Measurements from ENCODE around the gene PSORS1C1. TPM values are rescaled to one million over a fixed set of nuclear protein-coding genes. Genes with fewer than 3 reads are reported as not detected.
"Not testable (repeated sequence)": the region's sequence is repeated elsewhere in the genome, so short reads cannot be mapped to it uniquely, and the experiment has no call there.

PSORS1C1 gene, protein sequence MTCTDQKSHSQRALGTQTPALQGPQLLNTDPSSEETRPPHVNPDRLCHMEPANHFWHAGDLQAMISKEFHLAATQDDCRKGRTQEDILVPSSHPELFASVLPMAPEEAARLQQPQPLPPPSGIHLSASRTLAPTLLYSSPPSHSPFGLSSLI
- 0.10 TPM for polyA plus RNA-seq (ENCODE audit: insufficient read length)
- long read RNA-seq, donor 1: 0 reads
- long read RNA-seq, donor 2: 0 reads
- long read RNA-seq, donor 3: 0 reads
- long read RNA-seq, donor 4: 0 reads
- long read RNA-seq, donor 5: 0 reads
- long read RNA-seq, donor 6: 0 reads
- long read RNA-seq, donor 7: 0 reads
- long read RNA-seq, donor 8: 0 reads

DNA sequence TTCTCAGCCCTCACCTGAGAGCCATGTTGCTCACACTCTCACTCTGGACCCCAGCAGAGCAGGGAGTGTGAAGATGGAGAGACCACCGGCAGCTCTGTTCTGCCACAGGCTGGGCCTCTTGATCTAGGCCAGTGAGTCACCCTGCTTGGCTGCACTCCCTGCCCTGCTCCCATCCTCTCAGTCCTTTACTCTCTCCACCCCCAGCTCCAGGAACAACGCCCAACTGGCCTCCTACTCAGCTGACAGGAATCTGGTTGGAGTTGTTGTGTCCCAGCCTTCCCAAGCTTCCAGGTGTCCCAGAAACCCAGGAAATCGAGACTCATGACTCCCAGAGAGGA is at the start of gene PSORS1C1:
PSORS1C1 (plus strand) TSS at position 260 of the 338 bp plus-strand sequence. CDS start 14,833 bp downstream, outside the sequence.
- no peak for DNase-seq

DNA sequence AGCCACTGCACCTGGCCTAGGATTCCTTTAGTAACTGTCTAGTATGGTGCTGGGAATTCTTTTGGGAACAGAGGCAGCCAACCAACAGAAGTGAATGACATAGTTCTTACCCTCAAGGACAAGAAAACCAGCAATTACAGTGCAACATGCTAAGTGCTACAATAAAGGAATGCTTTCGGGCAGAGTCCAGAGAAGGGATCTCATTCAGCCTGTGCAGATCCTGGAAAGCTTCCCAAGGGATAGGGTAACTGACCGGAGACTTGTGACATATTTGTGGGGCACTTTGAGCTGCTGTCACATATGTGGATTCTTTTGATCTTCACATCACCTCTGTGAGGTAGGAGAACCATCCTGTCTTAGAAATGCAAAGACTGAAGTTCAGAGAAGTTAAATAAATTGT is 49.0 kb upstream of the PSORS1C1 start:
- no peak for DNase-seq

DNA sequence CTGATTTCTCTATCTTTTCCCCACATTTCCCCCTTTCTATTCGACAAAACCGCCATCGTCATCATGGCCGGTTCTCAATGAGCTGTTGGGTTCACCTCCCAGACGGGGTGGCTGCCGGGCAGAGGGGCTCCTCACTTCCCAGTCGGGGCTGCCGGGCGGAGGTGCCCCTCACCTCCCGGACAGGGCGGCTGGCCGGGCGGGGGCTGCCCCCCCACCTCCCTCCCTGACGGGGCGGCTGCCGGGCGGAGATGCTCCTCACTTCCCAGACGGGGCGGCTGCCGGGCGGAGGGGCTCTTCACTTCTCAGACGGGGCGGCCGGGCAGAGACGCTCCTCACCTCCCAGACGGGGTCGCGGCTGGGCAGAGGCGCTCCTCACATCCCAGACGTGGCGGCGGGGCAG is 47.6 kb upstream of the PSORS1C1 start:
- DNase-seq: not testable (repeated sequence)

DNA sequence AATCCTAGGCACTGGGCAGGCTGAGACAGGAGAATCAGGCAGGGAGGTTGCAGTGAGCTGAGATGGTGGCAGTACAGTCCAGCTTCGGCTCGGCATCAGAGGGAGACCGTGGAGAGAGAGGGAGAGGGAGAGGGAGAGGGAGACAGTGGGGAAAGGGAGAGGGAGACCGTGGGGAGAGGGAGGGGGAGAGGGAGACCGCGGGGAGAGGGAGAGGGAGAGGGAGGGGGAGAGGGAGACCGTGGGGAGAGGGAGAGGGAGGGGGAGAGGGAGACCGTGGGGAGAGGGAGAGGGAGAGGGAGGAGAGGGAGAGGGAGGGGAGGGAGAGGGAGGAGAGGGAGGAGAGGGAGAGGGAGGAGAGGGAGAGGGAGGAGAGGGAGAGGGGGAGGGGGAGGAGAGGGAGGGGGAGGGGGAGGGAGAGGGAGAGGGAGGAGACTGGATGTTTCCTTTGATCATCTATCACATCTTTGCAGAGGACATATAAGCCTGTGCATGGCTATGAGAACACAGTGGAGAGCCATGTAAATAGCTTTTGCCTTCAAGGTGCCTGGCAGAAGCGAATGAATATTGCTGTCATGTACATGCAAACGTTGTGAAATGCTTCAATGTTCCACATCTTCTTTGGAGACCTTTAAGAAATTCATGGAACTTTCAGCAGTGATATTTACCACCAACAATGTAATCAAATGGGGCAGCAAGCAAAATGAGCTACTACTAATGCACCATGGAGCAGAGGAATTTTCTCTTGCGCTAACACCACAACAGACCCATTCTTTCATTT is 46.5 kb upstream of the PSORS1C1 start:
- not testable (repeated sequence) for DNase-seq

DNA sequence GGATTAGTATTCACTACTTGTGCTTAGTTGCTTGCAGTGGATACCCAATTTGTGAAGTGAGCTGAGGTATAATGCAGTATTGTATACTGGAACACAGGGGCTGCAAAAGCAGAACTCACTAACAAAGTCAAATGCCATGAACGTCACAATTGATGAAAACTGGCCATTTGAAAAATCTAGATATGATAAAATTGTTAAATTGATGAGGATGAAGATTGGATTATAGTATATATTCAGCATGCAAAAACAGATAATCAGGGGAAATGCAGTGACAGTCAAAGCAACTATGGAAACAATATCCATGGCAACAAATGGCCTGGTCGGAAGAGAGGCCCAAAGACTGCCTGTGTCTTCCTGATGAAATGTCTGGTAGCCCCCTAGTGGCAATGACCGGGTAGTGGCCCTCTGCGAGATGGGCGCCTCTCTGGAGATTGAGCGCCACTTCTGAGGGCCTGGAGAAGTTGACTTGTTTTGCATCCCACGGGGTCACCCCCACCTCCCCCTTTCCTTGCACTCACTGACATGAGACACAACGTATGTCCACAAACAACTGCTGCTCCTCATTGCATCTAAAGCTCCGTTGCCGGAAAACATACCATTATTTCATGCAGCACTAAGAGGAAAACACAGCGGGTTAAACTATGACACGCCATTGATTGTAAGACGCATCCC is 45.8 kb upstream of the PSORS1C1 start:
- peak; percentile 76 for DNase-seq

DNA sequence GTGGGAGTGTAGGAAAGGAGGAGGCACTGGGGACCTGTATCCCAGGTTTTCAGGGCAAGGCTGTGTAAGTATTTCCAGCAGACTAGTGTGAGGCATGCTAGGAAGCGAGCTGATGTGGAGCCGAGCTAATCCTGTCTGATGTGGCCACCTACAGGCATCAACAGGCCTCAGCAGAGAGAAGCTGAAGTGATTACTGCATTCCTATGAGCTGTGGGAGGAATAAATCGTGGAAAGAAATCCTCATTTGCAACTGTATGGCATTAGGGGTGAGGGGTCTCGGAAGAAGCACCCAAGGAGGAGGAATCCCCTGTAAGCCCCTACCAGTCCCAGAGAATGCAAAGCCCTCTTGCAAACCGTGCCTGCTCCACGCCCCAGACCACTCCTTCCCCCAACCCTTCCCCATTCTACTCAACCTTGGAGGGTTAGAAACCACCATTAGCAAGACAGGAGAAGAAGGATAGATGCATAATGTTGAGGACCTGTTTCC is 43.8 kb upstream of the PSORS1C1 start:
- DNase-seq: peak; percentile 63

DNA sequence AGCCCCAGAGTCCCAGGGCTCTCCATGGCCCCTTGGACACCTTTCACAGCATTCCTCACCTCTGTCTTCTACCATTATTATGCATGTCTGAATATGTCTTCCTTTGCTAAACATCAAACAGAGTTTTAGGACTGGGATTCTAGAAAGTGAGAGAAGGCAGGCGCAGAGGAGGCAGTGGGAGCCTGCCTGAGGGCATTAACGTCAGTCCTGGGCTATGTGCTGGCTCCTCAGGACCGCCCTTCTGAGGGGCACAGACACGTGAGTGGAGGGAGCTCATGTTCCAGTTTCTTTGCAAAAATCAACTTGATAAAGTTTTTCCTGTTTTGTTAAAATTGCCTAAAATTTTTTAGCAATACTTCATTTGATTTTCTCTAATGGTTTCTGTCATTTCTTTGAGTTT is 40.2 kb upstream of the PSORS1C1 start:
- no peak for DNase-seq

DNA sequence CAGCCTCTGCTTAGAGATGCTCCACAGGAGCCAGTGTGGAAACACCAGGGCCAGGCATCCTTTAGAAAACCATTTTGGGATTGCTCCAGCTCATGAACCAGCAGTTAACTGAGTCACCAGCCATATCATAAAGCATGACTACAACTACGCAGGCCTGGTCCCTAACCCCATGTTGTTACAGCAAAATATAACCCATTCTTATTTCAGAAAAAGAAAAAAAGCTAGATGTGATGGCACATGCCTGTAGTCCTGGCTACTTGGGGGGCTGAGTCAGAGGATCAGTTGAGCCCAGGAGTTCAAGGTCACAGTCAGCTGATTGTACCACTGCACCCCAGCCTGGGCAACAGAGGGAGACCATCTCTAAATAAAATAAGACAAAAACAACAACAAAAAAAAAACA is 39.1 kb upstream of the PSORS1C1 start:
- DNase-seq: no peak

DNA sequence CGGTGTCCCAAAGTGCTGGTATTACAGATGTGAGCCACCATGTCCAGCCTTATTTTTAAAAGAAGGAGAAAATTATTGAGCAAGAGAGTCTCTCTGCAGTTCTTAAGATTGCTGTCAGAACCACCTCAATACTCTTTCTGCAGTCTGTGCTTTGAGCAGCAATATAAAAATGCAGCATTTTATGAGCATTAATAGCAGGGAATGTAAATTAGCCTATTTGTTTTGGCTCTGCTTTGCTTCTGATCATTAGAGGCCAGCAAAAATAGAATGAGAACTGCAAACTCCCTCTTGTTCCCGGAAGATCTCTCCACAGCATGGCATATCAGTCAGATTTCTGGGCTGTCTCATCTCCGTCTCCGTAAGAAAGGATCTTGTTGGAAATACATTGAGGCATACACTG is 38.0 kb upstream of the PSORS1C1 start:
- no peak for DNase-seq

DNA sequence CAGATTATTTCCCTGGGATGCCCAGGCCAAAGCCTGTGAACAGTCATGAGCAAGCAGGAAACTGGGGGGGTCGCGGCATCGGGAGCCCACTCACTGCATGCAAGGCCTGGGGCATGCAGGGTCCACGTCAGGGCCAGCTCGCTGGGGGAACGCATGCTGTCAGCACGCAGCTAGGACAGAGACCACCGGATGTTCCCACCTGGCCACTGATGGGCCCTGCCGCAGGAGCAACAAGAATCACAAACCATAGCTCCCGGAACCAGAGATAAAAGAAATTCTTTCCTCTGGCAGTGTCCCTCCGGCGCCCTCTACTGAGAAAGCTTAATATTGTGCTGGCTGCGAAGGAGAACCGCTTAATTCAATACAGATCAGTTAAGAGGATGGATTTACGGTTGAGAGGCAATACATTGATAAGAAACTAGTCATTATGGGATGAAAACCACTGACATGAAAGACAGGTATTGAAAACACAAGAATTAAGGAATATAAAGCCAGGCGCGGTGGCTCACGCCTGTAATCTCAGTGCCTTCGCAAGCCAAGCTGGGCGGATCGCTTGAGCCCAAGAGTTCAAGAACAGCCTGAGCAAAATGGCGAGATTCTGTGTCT is 34.8 kb upstream of the PSORS1C1 start:
- DNase-seq: peak; percentile 76

DNA sequence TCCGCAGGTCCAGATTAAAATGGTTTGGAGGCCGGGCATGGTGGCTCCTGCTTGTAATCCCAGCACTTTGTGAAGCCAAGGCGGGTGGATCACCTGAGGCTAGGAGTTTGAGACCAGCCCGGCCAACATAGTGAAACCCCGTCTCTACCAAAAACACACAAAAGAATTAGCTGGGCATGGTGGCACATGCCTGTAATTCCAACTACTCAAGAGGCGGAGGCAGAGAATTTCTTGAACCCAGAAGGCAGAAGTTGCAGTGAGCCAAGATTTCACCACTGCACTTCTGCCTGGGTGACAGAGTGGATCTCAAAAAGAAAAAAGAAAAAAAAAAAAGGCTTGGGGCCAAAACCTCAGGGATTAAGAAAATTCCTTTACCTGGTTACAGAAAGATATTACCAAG is 32.7 kb upstream of the PSORS1C1 start:
- DNase-seq: no peak

DNA sequence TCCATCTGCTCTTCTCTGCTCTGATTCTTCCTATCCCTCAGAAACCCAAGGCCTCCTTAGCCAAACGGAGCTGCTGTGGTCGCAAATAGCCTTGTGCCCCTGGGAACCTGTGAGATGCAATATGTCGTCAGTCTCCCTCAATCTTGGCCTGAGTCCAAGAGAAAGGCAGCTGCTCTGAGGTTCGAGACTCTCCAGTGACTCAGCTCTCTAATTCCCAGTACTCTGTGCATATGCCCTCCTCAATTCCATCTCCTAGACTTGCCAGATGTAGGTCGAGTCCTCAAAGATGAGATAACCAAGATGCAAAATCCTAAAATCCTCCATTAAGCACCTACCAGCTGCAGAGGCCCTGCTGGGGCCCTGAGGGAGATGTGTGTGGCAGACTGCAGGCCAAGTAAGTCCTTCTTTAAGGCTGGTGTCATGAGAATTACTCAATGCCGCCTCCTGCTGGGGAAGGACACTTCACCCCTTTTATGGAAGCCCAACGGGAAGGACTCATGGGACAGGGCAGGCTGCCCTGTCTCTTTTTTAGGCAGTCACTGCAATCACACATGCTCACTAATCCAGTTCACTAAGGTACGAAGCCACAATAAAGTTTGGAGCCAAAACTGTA is 30.8 kb upstream of the PSORS1C1 start:
- no peak for DNase-seq

DNA sequence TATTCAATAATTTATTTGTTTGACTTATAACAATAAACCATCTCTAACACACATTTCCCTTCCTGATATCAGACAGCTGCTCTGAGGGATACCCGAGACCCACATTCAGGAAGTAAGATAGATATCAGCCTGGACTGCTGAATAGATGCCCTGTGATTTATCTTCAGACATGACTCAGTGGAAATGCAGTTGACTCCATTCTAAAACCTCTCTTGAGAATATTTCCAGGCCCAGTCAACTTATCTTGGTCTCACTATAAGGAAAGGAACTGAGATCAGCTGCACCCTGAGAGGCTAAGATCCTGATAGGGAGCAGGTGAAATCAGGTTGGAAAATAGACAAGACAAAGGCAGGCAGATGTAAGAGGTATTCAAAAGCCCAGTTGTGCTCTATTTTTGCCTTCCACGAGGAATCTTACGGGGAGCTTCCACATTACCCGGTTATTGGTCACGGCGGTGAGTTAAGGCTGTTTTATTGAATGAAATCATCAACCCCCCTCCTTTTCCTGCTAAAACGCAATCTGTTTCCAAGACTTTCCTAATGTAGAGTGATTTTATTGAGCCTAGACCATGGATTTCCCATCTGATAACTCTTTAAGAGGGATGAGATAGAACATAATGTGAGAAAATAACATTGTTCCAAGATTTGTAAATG is 27.7 kb upstream of the PSORS1C1 start:
- no peak for DNase-seq

DNA sequence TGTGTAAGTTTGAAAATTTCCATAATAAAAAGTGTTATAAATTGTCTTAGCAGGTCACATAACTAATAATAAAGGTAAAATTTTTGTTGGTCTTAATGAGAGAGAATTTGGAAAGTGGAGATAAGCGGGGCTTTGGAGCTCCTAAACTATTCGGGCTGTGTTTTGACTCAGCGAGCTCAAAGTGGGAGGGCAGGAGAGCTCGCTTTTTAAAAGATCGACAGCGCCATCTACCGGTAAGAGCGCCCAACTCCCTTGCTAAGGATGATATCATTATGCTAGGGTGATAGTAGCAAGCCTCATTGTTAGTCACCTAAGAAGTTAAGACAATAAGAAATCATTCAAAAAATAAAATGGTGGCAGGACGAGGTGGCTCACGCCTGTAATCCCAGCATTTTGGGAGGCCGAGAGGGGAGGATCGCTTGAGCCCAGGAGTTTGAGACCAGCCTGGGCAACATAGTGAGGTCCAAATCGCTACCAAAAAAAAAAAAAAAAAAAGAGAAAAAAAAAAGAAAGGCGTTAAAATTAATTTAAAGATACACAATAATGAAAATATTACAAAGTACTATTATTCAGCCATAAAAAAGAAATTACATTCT is 27.0 kb upstream of the PSORS1C1 start:
- DNase-seq: peak; percentile 87

DNA sequence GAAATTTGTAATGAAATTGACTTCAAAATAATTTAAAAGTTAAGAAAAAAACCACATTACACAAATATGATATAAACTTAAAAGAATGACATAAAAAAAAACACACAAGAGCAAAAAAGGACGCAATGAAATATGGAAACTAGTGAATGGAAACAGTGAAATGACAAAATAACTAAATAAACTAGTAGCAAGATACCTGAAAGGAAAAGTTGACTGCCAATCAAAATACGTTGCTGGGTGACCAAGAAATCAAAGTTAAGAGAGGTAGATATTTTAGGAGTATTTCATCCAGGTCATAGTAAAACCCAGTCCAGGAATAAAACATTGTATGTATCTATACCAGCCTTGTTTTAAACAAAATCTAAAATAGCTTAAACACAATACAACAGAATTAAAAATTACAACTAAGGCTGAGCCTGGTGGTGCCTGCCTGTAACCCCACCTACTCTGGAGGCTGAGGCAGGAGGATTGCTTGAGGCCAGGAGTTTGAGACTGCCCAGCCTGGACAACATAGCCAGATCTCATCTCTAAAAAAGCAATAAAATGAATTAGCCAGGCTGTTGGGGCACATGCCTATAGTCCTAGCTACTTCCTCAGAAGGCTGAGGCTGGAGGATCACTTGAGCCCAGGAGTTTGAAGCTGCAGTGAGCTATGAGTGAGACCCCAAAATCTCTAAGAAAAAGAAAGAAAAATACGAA is 24.2 kb upstream of the PSORS1C1 start:
- no peak for DNase-seq

DNA sequence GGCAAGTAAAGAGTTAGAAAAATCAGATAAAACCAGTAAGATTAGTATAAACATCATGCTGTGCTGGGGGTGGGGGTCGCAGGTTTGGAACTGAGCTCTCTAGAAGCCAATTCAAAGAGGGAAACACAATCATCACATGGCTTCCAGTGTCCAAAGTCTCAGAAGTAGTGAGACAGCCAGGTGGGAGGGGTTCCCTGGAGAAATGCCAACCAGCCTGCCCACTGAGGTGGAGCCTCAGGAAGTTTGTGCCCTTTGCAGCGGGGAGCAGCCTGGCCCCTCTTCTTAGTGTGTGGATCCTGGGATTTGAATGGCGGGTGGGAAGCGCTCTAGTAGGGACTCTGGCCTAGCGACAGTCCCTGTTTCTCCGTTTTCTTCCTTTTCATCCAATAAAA is 23.6 kb upstream of the PSORS1C1 start:
- no peak for DNase-seq

DNA sequence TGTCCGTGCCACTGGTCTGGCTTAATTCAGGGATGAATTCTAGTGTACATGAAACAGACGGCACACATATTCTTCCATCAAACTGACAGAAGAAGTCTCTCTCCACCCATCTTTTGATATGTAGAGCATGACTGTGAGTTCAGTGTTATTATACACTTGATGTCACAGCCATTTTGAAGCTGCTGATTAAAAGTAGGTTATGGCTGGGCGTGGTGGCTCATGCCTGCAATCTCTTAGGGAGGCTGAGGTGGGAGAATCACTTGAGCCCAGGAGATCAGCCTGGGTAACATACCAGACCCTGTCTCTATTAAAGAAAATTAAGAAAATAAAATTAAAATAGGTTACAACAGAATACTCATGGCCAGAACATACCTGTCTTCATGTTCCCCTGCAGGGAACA is 22.9 kb upstream of the PSORS1C1 start:
- DNase-seq: no peak

DNA sequence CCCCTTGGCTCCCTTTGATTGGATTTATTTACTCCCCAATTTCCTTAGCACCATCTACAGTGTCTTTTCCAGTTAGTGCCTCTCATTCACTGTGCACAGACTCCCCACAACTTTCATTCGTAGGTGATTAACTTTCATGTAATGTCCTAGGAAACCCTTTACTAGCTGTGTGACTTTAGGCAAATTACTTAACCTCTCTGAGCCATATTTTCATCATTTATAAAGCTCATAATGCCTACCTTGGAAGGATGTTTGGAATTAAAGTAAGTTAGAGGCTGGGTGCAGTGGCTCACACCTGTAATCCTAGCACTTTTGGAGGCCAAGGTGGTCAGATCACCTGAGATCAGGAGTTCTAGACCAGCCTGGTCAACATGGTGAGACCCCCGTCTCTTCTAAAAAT is 22.4 kb upstream of the PSORS1C1 start:
- no peak for DNase-seq

DNA sequence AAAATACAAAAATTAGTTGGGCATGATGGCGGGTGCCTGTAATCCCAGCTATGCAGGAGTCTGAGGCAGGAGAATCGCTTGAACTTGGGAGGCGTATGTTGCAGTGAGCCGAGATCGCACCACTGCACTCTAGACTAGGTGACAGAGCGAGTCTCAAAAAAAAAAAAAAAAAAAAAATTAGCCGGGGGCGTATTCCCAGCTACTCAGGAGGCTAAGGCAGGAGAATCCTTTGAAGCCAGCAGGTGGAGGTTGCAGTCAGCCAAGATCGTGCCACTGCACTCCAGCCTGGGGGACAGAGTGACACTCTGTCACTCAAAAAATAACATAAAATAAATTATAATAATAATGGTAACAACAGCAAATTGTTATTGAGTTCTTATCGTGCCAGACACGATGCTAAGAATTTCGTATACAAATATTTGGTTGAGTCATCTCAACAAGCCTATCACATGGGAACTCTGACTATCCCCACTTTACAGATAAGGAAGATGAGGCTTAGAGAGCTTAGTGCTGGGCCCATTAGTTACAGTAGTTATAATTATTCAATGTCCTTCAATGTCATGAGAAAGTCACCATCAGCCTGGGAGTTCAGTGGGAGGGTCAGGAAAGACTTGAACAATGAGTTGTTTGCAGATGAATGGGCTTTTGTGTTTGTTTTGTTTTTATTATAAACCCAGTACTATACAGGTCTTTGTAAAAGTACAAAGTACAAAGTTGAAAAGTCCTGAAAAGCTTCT is 21.7 kb upstream of the PSORS1C1 start:
- no peak for DNase-seq

DNA sequence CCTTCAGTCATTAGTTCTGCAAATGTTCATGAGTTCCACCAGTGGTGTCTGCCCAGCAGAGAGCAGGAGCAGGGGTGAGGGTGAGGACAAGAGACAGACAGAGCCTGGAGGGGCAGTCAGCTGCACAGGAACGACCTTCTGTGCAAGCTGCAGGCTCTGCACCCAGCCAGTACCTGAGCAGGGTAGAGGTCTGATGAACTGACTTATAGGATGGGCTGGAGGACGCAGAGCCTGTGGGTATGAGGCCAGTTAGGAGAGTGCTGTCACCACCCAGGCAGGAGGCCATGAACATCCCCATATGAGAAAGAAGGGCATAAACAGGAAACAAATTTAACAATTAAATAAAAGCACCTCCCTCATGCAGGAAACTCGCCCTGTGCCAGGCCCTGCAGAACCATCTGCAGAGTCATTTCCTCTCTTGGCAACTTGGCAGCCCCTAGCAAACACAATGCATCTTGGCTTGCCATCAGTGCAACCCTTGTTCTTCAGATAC is 20.2 kb upstream of the PSORS1C1 start:
- no peak for DNase-seq
